AG09309 (cell line): ENCODE results near the gene SORL1-AS1.

Experiments used
- DNase-seq: peaks from one replicate; pipeline ENCODE4 v3.0.0-alpha.2; 2010; ENCODE audit warnings: low read depth
- H3K4me3 ChIP-seq: 2 replicates; pipeline ENCODE4 v1.5.1; 2011; ENCODE audit warnings: mild to moderate bottlenecking, low read depth, low read length, moderate library complexity; ENCODE audit not compliant: control insufficient read depth
- TF ChIP-seq, protein P1 (sequence below): IDR thresholded peaks from 2 replicates; pipeline ENCODE4 v1.5.1; 2011; ENCODE audit warnings: mild to moderate bottlenecking, low read depth, low read length, inconsistent platforms; ENCODE audit not compliant: insufficient read depth, control insufficient read depth; ENCODE audit errors: missing control alignments

The SORL1-AS1 gene

DNA sequence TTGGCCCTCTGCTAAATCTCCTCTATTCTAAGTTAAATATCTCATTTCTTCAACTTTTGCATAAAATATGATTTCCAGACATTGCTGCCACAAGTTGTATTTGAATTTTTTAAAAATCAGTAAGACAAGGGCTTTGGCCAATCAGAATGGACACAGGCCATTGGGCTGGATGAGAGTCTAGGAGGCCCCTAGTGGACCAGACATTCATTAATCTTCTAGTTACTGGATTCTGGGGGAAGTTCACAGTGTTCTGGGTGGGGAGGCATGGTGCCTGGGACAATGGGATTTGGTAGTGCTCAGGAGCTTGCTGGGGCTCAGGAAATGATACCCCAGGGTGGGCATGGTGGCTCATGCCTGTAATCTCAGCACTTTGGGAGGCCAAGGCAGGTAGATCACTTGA lies 13.0 kb downstream of the SORL1-AS1 start:
- no peak for DNase-seq
- TF ChIP-seq, protein P1, sequence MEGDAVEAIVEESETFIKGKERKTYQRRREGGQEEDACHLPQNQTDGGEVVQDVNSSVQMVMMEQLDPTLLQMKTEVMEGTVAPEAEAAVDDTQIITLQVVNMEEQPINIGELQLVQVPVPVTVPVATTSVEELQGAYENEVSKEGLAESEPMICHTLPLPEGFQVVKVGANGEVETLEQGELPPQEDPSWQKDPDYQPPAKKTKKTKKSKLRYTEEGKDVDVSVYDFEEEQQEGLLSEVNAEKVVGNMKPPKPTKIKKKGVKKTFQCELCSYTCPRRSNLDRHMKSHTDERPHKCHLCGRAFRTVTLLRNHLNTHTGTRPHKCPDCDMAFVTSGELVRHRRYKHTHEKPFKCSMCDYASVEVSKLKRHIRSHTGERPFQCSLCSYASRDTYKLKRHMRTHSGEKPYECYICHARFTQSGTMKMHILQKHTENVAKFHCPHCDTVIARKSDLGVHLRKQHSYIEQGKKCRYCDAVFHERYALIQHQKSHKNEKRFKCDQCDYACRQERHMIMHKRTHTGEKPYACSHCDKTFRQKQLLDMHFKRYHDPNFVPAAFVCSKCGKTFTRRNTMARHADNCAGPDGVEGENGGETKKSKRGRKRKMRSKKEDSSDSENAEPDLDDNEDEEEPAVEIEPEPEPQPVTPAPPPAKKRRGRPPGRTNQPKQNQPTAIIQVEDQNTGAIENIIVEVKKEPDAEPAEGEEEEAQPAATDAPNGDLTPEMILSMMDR: no peak
- H3K4me3 ChIP-seq: no peak overlapping the region

DNA sequence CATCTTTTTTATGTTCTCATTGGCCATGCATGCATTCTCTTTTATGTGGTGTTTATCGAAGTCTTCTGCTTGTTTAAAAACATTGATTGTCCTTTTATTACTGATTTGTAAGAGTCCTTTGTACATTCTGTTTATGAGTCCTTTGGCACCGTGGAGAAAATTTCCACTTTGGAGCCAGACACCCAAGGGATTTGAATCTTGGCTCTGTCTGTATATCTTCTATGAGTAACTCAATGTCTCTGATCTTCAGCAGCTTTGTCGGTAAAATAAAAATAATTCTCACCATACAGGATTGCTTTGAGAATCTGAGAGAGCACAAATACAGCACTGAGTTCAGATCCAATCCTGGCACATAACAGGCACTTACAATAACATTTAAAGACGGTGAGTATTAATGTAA lies 13.4 kb downstream of the SORL1-AS1 start:
- TF ChIP-seq, protein P1: no peak
- H3K4me3 ChIP-seq: no peak overlapping the region
- DNase-seq: no peak

DNA sequence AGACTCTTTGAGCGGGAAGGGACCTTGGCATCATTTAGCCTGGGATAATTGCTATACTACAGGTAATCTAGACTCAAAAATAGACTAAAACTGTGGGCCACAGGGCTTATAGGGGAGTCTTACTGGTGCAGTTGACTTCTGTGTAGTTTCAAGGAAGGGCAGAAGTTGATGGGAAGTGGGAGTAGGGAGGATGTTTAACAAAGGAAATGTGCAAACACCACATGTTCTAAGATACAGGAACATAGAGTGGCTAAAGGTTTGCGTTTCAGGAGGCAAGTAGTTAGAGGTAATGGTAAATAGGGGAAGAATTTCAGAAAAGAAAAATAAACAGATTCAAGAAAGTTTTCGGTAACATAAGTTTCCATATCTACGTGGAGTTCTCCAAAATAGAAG lies 15.1 kb downstream of the SORL1-AS1 start:
- no peak for DNase-seq
- TF ChIP-seq, protein P1: no peak
- no peak overlapping the region for H3K4me3 ChIP-seq

DNA sequence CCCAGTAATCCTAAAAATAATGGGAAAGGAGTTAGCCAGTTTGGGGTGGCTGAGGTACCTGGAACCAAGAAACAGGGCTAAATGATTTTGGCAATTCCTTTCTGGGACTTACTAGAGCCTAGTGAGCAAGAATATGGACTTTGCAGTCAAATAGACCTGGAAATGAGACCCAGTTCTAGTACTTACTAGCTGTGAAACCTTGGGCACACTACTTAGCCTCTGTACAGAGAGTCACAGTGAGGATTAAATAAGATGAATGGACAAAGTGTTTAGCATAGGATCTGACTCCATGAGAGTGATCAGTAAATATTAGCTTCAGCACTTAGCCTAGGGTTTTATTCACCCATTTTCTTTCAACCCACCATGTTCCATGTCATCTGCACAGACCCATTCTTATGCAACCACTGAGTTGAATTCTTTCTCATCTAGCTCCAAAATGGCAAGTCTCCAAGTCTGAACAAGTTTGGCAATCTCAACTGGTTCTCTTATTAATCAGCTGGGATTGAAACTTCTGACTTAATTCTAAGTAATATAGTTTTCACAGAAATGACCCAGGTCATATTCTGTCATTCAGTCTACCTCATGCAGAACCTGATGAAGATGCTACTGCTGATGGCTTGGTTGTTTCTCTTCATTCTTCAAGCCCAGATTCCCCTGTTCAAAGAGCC lies 15.6 kb downstream of the SORL1-AS1 start:
- TF ChIP-seq, protein P1: no peak
- H3K4me3 ChIP-seq: no peak overlapping the region
- no peak for DNase-seq

DNA sequence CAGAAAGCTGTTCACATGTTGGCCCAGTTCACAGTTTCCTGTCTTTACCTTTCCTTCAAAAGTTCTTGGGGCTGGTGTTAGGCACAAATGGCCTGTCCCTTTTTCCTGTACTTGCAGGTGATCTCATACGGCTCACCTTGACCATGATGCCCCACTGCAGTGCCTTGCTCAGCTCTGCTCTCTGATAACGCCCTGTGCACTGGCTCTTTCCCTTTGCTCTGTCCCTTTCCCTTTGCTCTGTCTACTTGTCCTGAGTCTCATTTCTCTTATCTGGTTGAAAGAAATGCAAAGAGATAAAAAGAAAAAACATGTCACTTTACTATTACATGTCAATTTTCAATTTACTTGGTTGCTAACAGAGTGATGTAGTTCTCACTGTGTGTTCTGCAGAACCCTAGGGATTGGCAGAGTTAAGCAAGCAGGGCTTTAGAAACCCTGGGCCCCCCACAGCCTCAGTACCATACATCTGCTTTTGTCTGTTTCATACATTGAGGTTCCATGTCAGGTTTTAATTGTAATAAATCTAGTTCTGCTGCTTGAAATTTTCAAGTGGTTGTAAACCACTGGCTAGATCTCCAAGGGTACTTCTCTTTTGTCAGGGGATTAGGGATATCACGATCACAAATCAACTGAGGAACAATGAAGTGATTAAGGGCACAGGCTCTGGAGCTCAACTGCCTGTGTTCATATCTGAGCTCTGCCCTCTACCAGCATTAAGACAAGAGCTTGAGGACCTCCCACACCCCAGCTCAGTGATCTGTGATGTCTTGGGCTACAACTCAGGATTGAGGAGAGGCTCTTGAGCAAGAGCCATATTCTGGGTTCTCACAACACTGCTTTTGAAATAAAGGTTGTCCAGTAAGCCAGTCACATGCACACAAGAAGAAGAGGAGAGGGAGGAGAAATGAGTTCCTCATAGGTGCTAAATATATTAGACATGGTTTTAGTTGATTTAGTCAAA lies 16.9 kb downstream of the SORL1-AS1 start:
- DNase-seq: no peak
- TF ChIP-seq, protein P1: no peak
- no peak overlapping the region for H3K4me3 ChIP-seq

DNA sequence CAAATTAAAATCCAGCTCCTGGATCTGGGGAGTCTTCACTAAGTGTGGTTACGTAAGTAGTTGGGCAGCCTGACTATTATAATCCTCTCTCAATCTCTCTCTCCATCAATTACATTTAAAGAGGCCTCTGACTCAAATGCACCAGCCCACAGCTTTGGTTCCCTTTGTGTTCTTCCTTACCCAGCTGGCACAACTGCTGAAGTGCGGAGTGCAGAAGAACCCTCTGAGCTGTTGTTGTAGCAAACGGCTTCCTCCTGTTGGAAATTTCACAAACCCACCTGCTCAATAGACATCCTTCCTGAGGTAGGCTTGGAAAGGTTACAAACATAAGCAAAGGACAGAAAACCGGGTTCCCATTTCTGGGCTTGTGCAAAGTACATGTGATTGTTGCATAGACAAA lies 17.6 kb downstream of the SORL1-AS1 start:
- DNase-seq: no peak
- TF ChIP-seq, protein P1: no peak
- no peak overlapping the region for H3K4me3 ChIP-seq
